22Rv1 (cell line): ENCODE data around the gene PCDHB11.

Source experiments
- CTCF ChIP-seq: fragments of 450-650 bp; IDR thresholded peaks from 2 replicates; pipeline ENCODE4 v1.5.1; 2017; ENCODE audit warnings: mild to moderate bottlenecking
- ZFX ChIP-seq: fragments of 450-650 bp; IDR thresholded peaks from 2 replicates; pipeline ENCODE4 v1.6.1; 2017; ENCODE audit warnings: antibody characterized with exemption, borderline replicate concordance

- no peak for TF ChIP-seq CTCF
- no peak for TF ChIP-seq ZFX
Observed at GRCh38 chr5:141196363-141196762, 3.1 kb upstream of the PCDHB11 start.
